Activated T-helper 17 cell treated with anti-CD3 and anti-CD28 coated beads, Interleukin-2, amount 50 U/mL, for 72 hours (primary cell): ENCODE measurements around the gene LTBP2. TPM values are rescaled to one million over a fixed set of nuclear protein-coding genes. Genes with fewer than 3 reads are reported as not detected.
A peak's percentile ranks its signal among the peaks of the same experiment; 100 is the strongest.

Experiments used
- ATAC-seq: fragments of 150-1000 bp; cut with Tn5 transposase; replicated peaks from 2 replicates; pipeline ENCODE4 v1.10.0; 2021; ENCODE audit warnings: mild to moderate bottlenecking, moderate library complexity
- H3K27ac Mint-ChIP-seq: one replicate; pipeline ENCODE4 v1.8.0; 2022; ENCODE audit warnings: mixed read lengths
- H3K27me3 Mint-ChIP-seq: one replicate; pipeline ENCODE4 v1.8.0; 2022; ENCODE audit warnings: mixed read lengths
- H3K36me3 Mint-ChIP-seq: one replicate; pipeline ENCODE4 v1.8.0; 2022; ENCODE audit warnings: low read depth, mild to moderate bottlenecking, mixed read lengths
- H3K4me1 Mint-ChIP-seq: one replicate; pipeline ENCODE4 v1.8.0; 2022; ENCODE audit warnings: mixed read lengths
- H3K4me3 Mint-ChIP-seq: one replicate; pipeline ENCODE4 v1.8.0; 2022; ENCODE audit warnings: mild to moderate bottlenecking, mixed read lengths
- H3K9me3 Mint-ChIP-seq: one replicate; pipeline ENCODE4 v1.8.0; 2022; ENCODE audit warnings: mixed read lengths
- total RNA-seq, 2 donors: library from RNA; stranded (reverse); gene quantifications; one replicate each; pipeline ENCODE4 v1.2.3, GENCODE V29; 2022

LTBP2 gene
- total RNA-seq, 2 donors from 2014 or later: 0.03 TPM; not detected in 1

GRCh38 chr14:74612350-74613021 is 449 bp upstream of the LTBP2 start:
- Mint-ChIP-seq H3K36me3 (no peaks in the 10 kb centered on the region), H3K27me3 (peaks cover 6% of the 10 kb centered on the region), H3K4me3 (peak overlapping the region; percentile 60), H3K27ac (no peak overlapping the region), H3K9me3 (no peaks in the 10 kb centered on the region), H3K4me1 (peaks cover 17% of the 10 kb centered on the region)
- peak; percentile 85 for ATAC-seq

- ATAC-seq: no peak
- no peak overlapping the region for H3K4me3 Mint-ChIP-seq
- no peaks in the 10 kb centered on the region for H3K9me3 Mint-ChIP-seq
- H3K36me3 Mint-ChIP-seq: no peaks in the 10 kb centered on the region
- H3K27me3 Mint-ChIP-seq: peaks cover 6% of the 10 kb centered on the region
- no peak overlapping the region for H3K27ac Mint-ChIP-seq
- peaks cover 11% of the 10 kb centered on the region for H3K4me1 Mint-ChIP-seq
Measured at GRCh38 chr14:74610866-74611649, 979 bp downstream of the LTBP2 start.

- Mint-ChIP-seq H3K9me3 (no peaks in the 10 kb centered on the region), H3K27ac (no peak overlapping the region), H3K4me3 (peak overlapping the region; percentile 4), H3K36me3 (no peaks in the 10 kb centered on the region), H3K27me3 (peaks cover 4% of the 10 kb centered on the region), H3K4me1 (peaks cover 5% of the 10 kb centered on the region)
- no peak for ATAC-seq
Measured at GRCh38 chr14:74610199-74610865, 1.7 kb downstream of the LTBP2 start.

GRCh38 chr14:74609721-74610120 is 2.3 kb downstream of the LTBP2 start:
- H3K27me3 Mint-ChIP-seq: peaks cover 4% of the 10 kb centered on the region
- no peak for ATAC-seq
- H3K4me3 Mint-ChIP-seq: peak overlapping the region; percentile 4
- no peaks in the 10 kb centered on the region for H3K9me3 Mint-ChIP-seq
- H3K27ac Mint-ChIP-seq: no peak overlapping the region
- no peaks in the 10 kb centered on the region for H3K36me3 Mint-ChIP-seq
- H3K4me1 Mint-ChIP-seq: peaks cover 5% of the 10 kb centered on the region

GRCh38 chr14:74608959-74609611 is 3.0 kb downstream of the LTBP2 start:
- H3K4me1 Mint-ChIP-seq: peaks cover 5% of the 10 kb centered on the region
- no peak overlapping the region for H3K27ac Mint-ChIP-seq
- ATAC-seq: peak; percentile 54
- no peaks in the 10 kb centered on the region for H3K36me3 Mint-ChIP-seq
- H3K9me3 Mint-ChIP-seq: no peaks in the 10 kb centered on the region
- H3K4me3 Mint-ChIP-seq: no peak overlapping the region
- peaks cover 4% of the 10 kb centered on the region for H3K27me3 Mint-ChIP-seq

- no peaks in the 10 kb centered on the region for H3K4me1 Mint-ChIP-seq
- H3K27ac Mint-ChIP-seq: no peak overlapping the region
- H3K4me3 Mint-ChIP-seq: no peak overlapping the region
- peaks cover 4% of the 10 kb centered on the region for H3K27me3 Mint-ChIP-seq
- no peaks in the 10 kb centered on the region for H3K9me3 Mint-ChIP-seq
- H3K36me3 Mint-ChIP-seq: no peaks in the 10 kb centered on the region
- ATAC-seq: no peak
Measured at GRCh38 chr14:74606727-74607126, 5.3 kb downstream of the LTBP2 start.

GRCh38 chr14:74605531-74606223 is 6.4 kb downstream of the LTBP2 start:
- Mint-ChIP-seq H3K27ac (peak overlapping the region; percentile 2), H3K36me3 (no peaks in the 10 kb centered on the region), H3K9me3 (no peaks in the 10 kb centered on the region), H3K4me1 (no peaks in the 10 kb centered on the region), H3K4me3 (no peak overlapping the region), H3K27me3 (peaks cover 4% of the 10 kb centered on the region)
- no peak for ATAC-seq

GRCh38 chr14:74604911-74605310 is 7.1 kb downstream of the LTBP2 start:
- no peaks in the 10 kb centered on the region for H3K9me3 Mint-ChIP-seq
- H3K27me3 Mint-ChIP-seq: peaks cover under 1% of the 10 kb centered on the region
- no peak overlapping the region for H3K27ac Mint-ChIP-seq
- H3K4me1 Mint-ChIP-seq: no peaks in the 10 kb centered on the region
- H3K4me3 Mint-ChIP-seq: no peak overlapping the region
- H3K36me3 Mint-ChIP-seq: no peaks in the 10 kb centered on the region
- no peak for ATAC-seq

GRCh38 chr14:74604157-74604556 is 7.9 kb downstream of the LTBP2 start:
- Mint-ChIP-seq H3K9me3 (no peaks in the 10 kb centered on the region), H3K36me3 (no peaks in the 10 kb centered on the region), H3K27ac (no peak overlapping the region), H3K4me1 (no peaks in the 10 kb centered on the region), H3K27me3 (no peaks in the 10 kb centered on the region), H3K4me3 (no peak overlapping the region)
- no peak for ATAC-seq

- Mint-ChIP-seq H3K4me3 (no peak overlapping the region), H3K27ac (no peak overlapping the region)
- no peak for ATAC-seq
Measured at GRCh38 chr14:74601982-74602381, 10.1 kb downstream of the LTBP2 start.

GRCh38 chr14:74599946-74600345 is 12.1 kb downstream of the LTBP2 start:
- Mint-ChIP-seq H3K27me3 (no peaks in the 10 kb centered on the region), H3K36me3 (no peaks in the 10 kb centered on the region), H3K4me1 (no peaks in the 10 kb centered on the region), H3K9me3 (no peaks in the 10 kb centered on the region), H3K4me3 (no peak overlapping the region), H3K27ac (no peak overlapping the region)
- no peak for ATAC-seq

More at GRCh38 chr14:74601982-74602381, 10.1 kb downstream of the LTBP2 start:
- Mint-ChIP-seq H3K9me3 (no peaks in the 10 kb centered on the region), H3K36me3 (no peaks in the 10 kb centered on the region), H3K4me1 (no peaks in the 10 kb centered on the region), H3K27me3 (no peaks in the 10 kb centered on the region)

GRCh38 chr14:74599321-74599761 is 12.7 kb downstream of the LTBP2 start:
- no peaks in the 10 kb centered on the region for H3K36me3 Mint-ChIP-seq
- H3K4me3 Mint-ChIP-seq: no peak overlapping the region
- H3K4me1 Mint-ChIP-seq: no peaks in the 10 kb centered on the region
- no peaks in the 10 kb centered on the region for H3K27me3 Mint-ChIP-seq
- H3K9me3 Mint-ChIP-seq: no peaks in the 10 kb centered on the region
- H3K27ac Mint-ChIP-seq: no peak overlapping the region
- ATAC-seq: no peak

- no peak overlapping the region for H3K4me3 Mint-ChIP-seq
- no peaks in the 10 kb centered on the region for H3K27me3 Mint-ChIP-seq
- H3K4me1 Mint-ChIP-seq: no peaks in the 10 kb centered on the region
- no peaks in the 10 kb centered on the region for H3K9me3 Mint-ChIP-seq
- H3K27ac Mint-ChIP-seq: no peak overlapping the region
- no peak for ATAC-seq
- H3K36me3 Mint-ChIP-seq: no peaks in the 10 kb centered on the region
Measured at GRCh38 chr14:74596741-74597450, 15.1 kb downstream of the LTBP2 start.
